Stomach (tissue), 9 donors: ENCODE measurements around the gene TNK2. TPM values are rescaled to one million over a fixed set of nuclear protein-coding genes. Genes with fewer than 3 reads are reported as not detected.

Experiments used
- DNase-seq, 2 donors: peaks; one replicate each; pipeline versions ENCODE4 v3.0.0 to v3.0.0-alpha.2; 2013 to 2019
- H3K27ac ChIP-seq, 5 donors: fragments of 200-600 bp in 4 of 5; sonication (generic) in 4 of 5; one replicate each; pipeline ENCODE4 v1.5.1; 2013 to 2019; ENCODE audit warnings: mild to moderate bottlenecking in 1 of 5, moderate library complexity in 1 of 5
- H3K27me3 ChIP-seq, 3 donors: fragments of 200-600 bp; sonication (generic); one replicate each; pipeline ENCODE4 v1.5.1; 2017 to 2019; ENCODE audit warnings: mixed run types in 1 of 3
- H3K36me3 ChIP-seq, 4 donors: fragments of 200-600 bp; sonication (generic); 1 replicate in 3 of 4; 2 replicates in 1 of 4; pipeline ENCODE4 v1.5.1; 2016 to 2019
- H3K4me1 ChIP-seq, 4 donors: fragments of 200-600 bp; sonication (generic); one replicate each; pipeline ENCODE4 v1.5.1; 2016 to 2019
- H3K4me3 ChIP-seq, 4 donors: fragments of 200-600 bp; sonication (generic) in 3 of 4; one replicate each; pipeline ENCODE4 v1.5.1; 2016 to 2019; ENCODE audit warnings: mild to moderate bottlenecking in 1 of 4
- H3K9me3 ChIP-seq, 4 donors: fragments of 200-600 bp; sonication (generic); one replicate each; pipeline ENCODE4 v1.5.1; 2016 to 2019
- CTCF ChIP-seq, 7 experiments: fragments of 450-650 bp in 4 of 7; fragments of 200-600 bp in 3 of 7; sonication (generic) in 3 of 7; IDR thresholded peaks; one replicate each; pipeline ENCODE4 v1.5.1; 2016 to 2019; ENCODE audit warnings: antibody characterized with exemption in 7 of 7, control low read depth in 2 of 7, mild to moderate bottlenecking in 1 of 7
- EP300 ChIP-seq: sonication (generic); formaldehyde crosslinking; IDR thresholded peaks from one replicate; pipeline ENCODE4 v1.6.1; 2017; ENCODE audit warnings: antibody characterized with exemption
- POLR2A ChIP-seq, 4 donors: fragments of 450-650 bp; IDR thresholded peaks; one replicate each; pipeline ENCODE4 v1.6.1; 2016; ENCODE audit warnings: antibody characterized with exemption in 4 of 4, control low read depth in 2 of 4, mild to moderate bottlenecking in 1 of 4, moderate library complexity in 1 of 4
- POLR2AphosphoS5 ChIP-seq, 3 donors: sonication (generic); formaldehyde crosslinking; IDR thresholded peaks; one replicate each; pipeline ENCODE4 v1.6.1; 2016; ENCODE audit warnings: antibody characterized with exemption in 3 of 3
- WGBS, 5 donors: extraction: QIAGEN DNeasy Blood & Tissue Kit in 3 of 5; methylation state at CpG; one replicate each; pipeline versions ENCODE4 v1.1.5 to v1.1.7; 2013 to 2018; 5-methylcytosine and 5-hydroxymethylcytosine counted together
- intact Hi-C: fragments of 100-400 bp; cut with DNase I; formaldehyde crosslinking; loops from one replicate; pipeline ENCODE4 v1.15.1; 2023; ENCODE audit warnings: low total_unique reads
- polyA plus RNA-seq, 3 donors: library from polyadenylated mRNA; stranded (reverse); fragments of 200-250 nt; gene quantifications; one replicate each; pipeline ENCODE4 v1.2.3, GENCODE V29; 2013
- total RNA-seq, 5 donors: library from RNA; depleted of rRNA; stranded (reverse); fragments of >200 nt; gene quantifications; one replicate each; pipeline versions ENCODE4 v1.1.0 to v1.2.3, GENCODE V29; 2014 to 2016
- donor health status: healthy with polysubstance abuse.
- donor health status: Bipolar disorder and iron deficiency.
- donor health status: healthy.

TNK2 gene
- total and polyA plus RNA-seq, 8 donors, result 6.1 to 431 (median 38.6) TPM

GRCh38 chr3:195885036-195885891, 23.1 kb downstream of the TNK2 start:
- H3K36me3 ChIP-seq, result peaks cover 21 to 49% (median 39%) of the 10 kb centered on the region in 4 donors
- peak overlapping the region in 4 of 5 donors; percentile 50 to 63 (median 54) for H3K27ac ChIP-seq
- no peaks in the 10 kb centered on the region for H3K9me3 ChIP-seq
- 60 to 71% (median 66%) methylated on average over 22 to 25 of the region's 25 CpGs for WGBS, 5 donors
- TF ChIP-seq EP300, result no peak
- no peak for TF ChIP-seq CTCF (IDR thresholded peaks at IDR 0.05)
- no peak for TF ChIP-seq POLR2AphosphoS5 (IDR thresholded peaks at IDR 0.05)
- TF ChIP-seq POLR2A (IDR thresholded peaks at IDR 0.05), result no peak
- intact Hi-C loops, result no loop called here
- DNase-seq, result peak in 1 of 2 donors; percentile 72
- H3K4me3 ChIP-seq, result no peak overlapping the region
- H3K27me3 ChIP-seq, result no peaks in the 10 kb centered on the region
- H3K4me1 ChIP-seq, result peaks cover 5 to 34% (median 16%) of the 10 kb centered on the region in 4 donors

DNA sequence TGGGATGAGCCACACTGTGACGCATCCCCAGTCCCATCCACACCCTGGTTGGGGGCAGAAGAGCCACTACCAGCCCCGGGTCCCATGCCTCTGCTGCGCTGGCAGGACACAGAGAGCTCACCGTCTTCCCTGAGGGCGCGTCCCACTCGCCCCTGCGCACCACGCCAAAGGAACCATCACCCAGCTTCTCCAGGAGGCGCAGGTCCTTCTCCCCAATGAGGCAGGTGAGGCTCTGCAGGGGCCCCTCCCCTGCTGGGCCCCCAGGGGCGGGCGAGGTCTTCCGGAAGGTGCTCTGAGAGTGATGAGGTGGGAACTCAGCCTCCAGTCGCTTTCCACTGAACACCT, 23.7 kb downstream of the TNK2 start:
- Histone ChIP-seq H3K9me3 (no peaks in the 10 kb centered on the region), H3K36me3 (peaks cover 21 to 54% (median 42%) of the 10 kb centered on the region in 4 donors), H3K4me1 (peaks cover 5 to 29% (median 13%) of the 10 kb centered on the region in 4 donors), H3K27ac (peak overlapping the region in 2 of 5 donors; percentile 57 to 63), H3K27me3 (no peaks in the 10 kb centered on the region), H3K4me3 (no peak overlapping the region)
- intact Hi-C loops, result no loop called here
- TF ChIP-seq POLR2AphosphoS5 (IDR thresholded peaks at IDR 0.05) (no peak), POLR2A (IDR thresholded peaks at IDR 0.05) (no peak), CTCF (IDR thresholded peaks at IDR 0.05) (no peak), EP300 (no peak)
- no peak for DNase-seq
- 92 to 96% (median 96%) methylated on average over 10 to 14 of the region's 14 CpGs for WGBS, 5 donors

DNA sequence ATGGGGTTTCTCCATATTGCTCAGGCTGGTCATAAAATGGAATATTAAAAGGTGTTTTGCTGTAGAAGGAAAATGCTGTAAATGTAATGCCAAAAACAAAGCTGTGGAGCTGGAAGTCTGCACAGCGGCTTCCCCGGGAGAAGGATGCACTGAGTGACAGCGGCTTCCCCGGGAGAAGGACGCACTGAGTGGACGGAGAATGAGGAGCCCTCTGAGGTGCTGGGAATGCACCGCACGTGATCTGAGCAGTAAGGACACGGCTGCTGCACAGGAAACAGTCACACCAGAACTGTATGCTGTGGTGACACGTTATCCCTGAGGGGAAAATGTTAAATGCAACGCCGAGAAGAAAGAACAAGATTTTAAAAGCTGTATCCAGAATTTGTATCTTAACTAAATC, 24.6 kb downstream of the TNK2 start:
- Histone ChIP-seq H3K27ac (no peak overlapping the region), H3K9me3 (no peaks in the 10 kb centered on the region), H3K27me3 (no peaks in the 10 kb centered on the region), H3K36me3 (peaks cover 24 to 63% (median 50%) of the 10 kb centered on the region in 4 donors), H3K4me3 (no peak overlapping the region), H3K4me1 (peaks cover 5 to 22% (median 12%) of the 10 kb centered on the region in 4 donors)
- TF ChIP-seq EP300 (no peak), CTCF (IDR thresholded peaks at IDR 0.05) (no peak), POLR2AphosphoS5 (IDR thresholded peaks at IDR 0.05) (no peak), POLR2A (IDR thresholded peaks at IDR 0.05) (no peak)
- 89 to 92% (median 92%) methylated on average over 12 of the region's 12 CpGs for WGBS, 5 donors
- intact Hi-C loops, result no loop called here
- no peak for DNase-seq

GRCh38 chr3:195883160-195883559, 25.2 kb downstream of the TNK2 start:
- Histone ChIP-seq H3K4me3 (no peak overlapping the region), H3K36me3 (peaks cover 31 to 64% (median 55%) of the 10 kb centered on the region in 4 donors), H3K27me3 (no peaks in the 10 kb centered on the region), H3K9me3 (no peaks in the 10 kb centered on the region), H3K4me1 (peaks cover 5 to 27% (median 14%) of the 10 kb centered on the region in 4 donors), H3K27ac (no peak overlapping the region)
- intact Hi-C loops, result no loop called here
- WGBS, 5 donors, result 88 to 96% (median 93%) methylated on average over 15 to 21 of the region's 21 CpGs
- no peak for DNase-seq
- no peak for TF ChIP-seq POLR2AphosphoS5 (IDR thresholded peaks at IDR 0.05)
- TF ChIP-seq POLR2A (IDR thresholded peaks at IDR 0.05), result no peak
- TF ChIP-seq CTCF (IDR thresholded peaks at IDR 0.05), result no peak
- no peak for TF ChIP-seq EP300
